ENCODE results near the gene CTH. TPM values are rescaled to one million over a fixed set of nuclear protein-coding genes. Genes with fewer than 3 reads are reported as not detected.
A peak's percentile ranks its signal among the peaks of the same experiment; 100 is the strongest.
"Not testable (repeated sequence)": the region's sequence is repeated elsewhere in the genome, so short reads cannot be mapped to it uniquely, and the experiment has no call there.

Gene CTH
- 15.5 and 15.9 TPM in 2 replicates for total RNA-seq (2022)
- Bru-seq, nascent RNA: percentile 75 among the genes with signal in this experiment
- BruChase-seq, experiment 1, labeled RNA remaining after a 6-hour chase: percentile 73 among the genes with signal in this experiment
- percentile 52 among the genes with signal in this experiment for BruChase-seq, experiment 2, labeled RNA remaining after a 2-hour chase
- long read RNA-seq, transcript CTH-202 (12 exons, 1,805 nt): major isoform, 15 of 19 reads
- long read RNA-seq, partial matches to known transcripts: 1 of 19 reads
- long read RNA-seq, other reads (novel, unspliced or antisense): 3 of 19 reads

DNA sequence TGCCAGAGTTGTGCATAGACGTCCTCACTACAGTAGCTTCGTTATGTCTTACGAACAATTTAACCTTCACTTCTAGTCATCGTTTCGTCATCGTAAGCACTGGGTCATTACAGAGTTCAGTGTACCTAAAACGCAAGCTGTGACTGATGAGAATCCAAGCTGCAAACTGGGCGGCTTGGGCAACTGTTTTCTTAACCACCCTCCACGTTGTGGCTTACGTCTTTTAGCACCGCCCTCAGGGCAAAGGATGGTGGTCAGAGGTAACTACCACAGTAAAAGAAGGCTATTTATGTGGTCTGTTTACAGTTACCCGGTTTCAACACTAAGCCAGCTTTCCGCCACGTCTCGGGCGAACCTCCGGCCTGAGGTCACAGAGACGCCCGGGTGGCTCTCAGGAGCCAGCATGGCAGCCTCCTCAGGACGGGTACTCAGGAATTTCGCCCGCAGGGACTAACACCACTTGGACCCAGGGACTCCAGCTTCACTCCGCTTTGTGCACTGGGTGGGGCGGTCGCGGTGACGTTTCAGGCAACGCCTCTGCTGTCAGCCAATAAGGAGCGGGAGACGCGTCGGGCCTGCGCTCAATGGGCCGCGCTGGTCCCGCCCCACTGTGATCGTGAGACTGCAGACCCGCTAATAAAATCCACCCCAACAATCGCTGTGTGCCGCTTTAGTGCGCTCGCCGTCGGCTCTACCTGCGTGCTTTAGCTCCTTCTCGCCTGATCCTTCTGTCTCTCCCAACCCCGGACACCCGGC, at the start of gene CTH:
Gene CTH (plus strand): TSS at position 665 of the 756 bp plus-strand sequence. CDS start 148 bp downstream, outside the sequence.
- Mint-ChIP-seq H3K27me3 (ENCODE audit: unreplicated experiment) (no peaks in the 10 kb centered on the region), H3K4me1 (ENCODE audit: low read depth, unreplicated experiment) (no peaks in the 10 kb centered on the region), H3K4me3 (ENCODE audit: low read depth, unreplicated experiment) (peak within 1 kb of the TSS; percentile 89), H3K9me3 (ENCODE audit: low read depth, unreplicated experiment) (no peaks in the 10 kb centered on the region), H3K27ac (ENCODE audit: unreplicated experiment) (peak within 1 kb of the TSS; percentile 97), H3K36me3 (ENCODE audit: insufficient read depth, unreplicated experiment) (peaks cover 50% of the 10 kb centered on the region)
- TF ChIP-seq, protein P1, sequence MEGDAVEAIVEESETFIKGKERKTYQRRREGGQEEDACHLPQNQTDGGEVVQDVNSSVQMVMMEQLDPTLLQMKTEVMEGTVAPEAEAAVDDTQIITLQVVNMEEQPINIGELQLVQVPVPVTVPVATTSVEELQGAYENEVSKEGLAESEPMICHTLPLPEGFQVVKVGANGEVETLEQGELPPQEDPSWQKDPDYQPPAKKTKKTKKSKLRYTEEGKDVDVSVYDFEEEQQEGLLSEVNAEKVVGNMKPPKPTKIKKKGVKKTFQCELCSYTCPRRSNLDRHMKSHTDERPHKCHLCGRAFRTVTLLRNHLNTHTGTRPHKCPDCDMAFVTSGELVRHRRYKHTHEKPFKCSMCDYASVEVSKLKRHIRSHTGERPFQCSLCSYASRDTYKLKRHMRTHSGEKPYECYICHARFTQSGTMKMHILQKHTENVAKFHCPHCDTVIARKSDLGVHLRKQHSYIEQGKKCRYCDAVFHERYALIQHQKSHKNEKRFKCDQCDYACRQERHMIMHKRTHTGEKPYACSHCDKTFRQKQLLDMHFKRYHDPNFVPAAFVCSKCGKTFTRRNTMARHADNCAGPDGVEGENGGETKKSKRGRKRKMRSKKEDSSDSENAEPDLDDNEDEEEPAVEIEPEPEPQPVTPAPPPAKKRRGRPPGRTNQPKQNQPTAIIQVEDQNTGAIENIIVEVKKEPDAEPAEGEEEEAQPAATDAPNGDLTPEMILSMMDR (IDR thresholded peaks at IDR 0.05; ENCODE audit: unreplicated experiment): no peak
- CTCF ChIA-PET: interaction anchor here (0.6 to 1.7 kb wide), 10 partner anchors 8 to 272 kb away, joined by 3 to 6 read pairs (median 4); partner anchors contain the start of genes ANKRD13C and SRSF11
- no TSS peak for BruUV-seq (replicated peaks)
- intact Hi-C loops (cut with micrococcal nuclease; ENCODE audit: unreplicated experiment): loop anchor here (2.0 to 5.0 kb wide), 3 partner anchors 56 to 188 kb away; partner anchors contain the start of genes ANKRD13C and SRSF11
- peak; percentile 97 for DNase-seq

DNA sequence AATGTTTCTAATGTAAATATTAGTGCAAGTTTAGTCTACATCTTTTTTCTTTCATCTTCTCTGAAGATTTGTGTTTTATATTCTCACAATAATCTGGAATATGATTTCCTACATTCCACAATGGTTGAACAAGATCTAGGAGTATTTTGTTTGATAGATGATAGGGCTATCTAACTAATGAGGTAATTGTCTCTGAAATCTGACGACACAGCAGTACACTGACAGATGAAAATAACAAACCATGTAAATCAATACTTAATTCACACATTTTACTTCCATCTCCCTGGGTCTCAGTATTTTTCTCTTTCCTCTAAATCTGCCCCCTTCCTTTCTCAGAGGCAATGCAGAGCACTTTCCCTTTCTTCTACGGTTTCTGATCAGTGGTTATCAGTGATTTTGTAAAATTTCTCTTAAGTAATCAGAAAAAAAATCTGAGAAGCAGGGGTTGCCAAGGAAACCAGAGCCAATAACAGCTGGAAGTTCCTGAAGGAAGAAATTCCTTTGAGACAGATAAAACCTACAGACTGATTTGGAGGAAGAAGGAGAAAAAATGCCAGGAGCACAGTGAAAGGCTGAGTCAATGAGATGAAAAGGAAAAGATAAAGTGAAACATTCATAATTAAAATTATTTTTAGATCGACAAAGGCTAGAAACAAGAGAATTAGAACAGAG, 49.2 kb upstream of the CTH start:
- BruUV-seq (replicated peaks): no TSS peak
- DNase-seq: no peak
- Mint-ChIP-seq H3K27ac (ENCODE audit: unreplicated experiment) (peak overlapping the region; percentile 15), H3K4me1 (ENCODE audit: low read depth, unreplicated experiment) (peaks cover 21% of the 10 kb centered on the region), H3K27me3 (ENCODE audit: unreplicated experiment) (no peaks in the 10 kb centered on the region), H3K36me3 (ENCODE audit: insufficient read depth, unreplicated experiment) (peaks cover 2% of the 10 kb centered on the region), H3K4me3 (ENCODE audit: low read depth, unreplicated experiment) (no peak overlapping the region), H3K9me3 (ENCODE audit: low read depth, unreplicated experiment) (no peaks in the 10 kb centered on the region)
- CTCF ChIA-PET: no interaction called here
- TF ChIP-seq, protein P1 (IDR thresholded peaks at IDR 0.05; ENCODE audit: unreplicated experiment): no peak
- intact Hi-C loops (cut with micrococcal nuclease; ENCODE audit: unreplicated experiment): no loop called here

DNA sequence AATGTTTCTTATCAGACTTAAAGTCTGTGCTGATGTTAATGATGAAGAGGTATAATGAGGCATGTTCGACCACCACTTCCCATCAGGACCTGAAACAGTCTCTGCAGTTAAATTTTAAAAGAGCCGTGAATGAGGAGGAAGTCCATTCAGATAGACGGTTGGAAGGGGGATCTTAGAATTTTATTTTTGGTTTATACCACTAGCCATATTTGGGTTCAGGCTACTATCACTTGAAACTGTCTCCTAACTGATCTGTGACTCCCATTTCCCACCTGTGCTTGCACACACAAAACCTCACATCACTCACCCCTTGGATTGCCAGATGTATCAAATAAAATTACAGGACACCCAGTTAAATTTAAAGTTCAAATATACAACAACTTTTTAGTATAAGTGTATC, 46.6 kb upstream of the CTH start:
- BruUV-seq (replicated peaks): no TSS peak
- intact Hi-C loops (cut with micrococcal nuclease; ENCODE audit: unreplicated experiment): no loop called here
- no peak for DNase-seq
- Mint-ChIP-seq H3K9me3 (ENCODE audit: low read depth, unreplicated experiment) (no peaks in the 10 kb centered on the region), H3K4me3 (ENCODE audit: low read depth, unreplicated experiment) (no peak overlapping the region), H3K4me1 (ENCODE audit: low read depth, unreplicated experiment) (peaks cover 25% of the 10 kb centered on the region), H3K36me3 (ENCODE audit: insufficient read depth, unreplicated experiment) (peaks cover 3% of the 10 kb centered on the region), H3K27ac (ENCODE audit: unreplicated experiment) (no peak overlapping the region), H3K27me3 (ENCODE audit: unreplicated experiment) (no peaks in the 10 kb centered on the region)
- CTCF ChIA-PET: no interaction called here
- TF ChIP-seq, protein P1 (IDR thresholded peaks at IDR 0.05; ENCODE audit: unreplicated experiment): no peak

DNA sequence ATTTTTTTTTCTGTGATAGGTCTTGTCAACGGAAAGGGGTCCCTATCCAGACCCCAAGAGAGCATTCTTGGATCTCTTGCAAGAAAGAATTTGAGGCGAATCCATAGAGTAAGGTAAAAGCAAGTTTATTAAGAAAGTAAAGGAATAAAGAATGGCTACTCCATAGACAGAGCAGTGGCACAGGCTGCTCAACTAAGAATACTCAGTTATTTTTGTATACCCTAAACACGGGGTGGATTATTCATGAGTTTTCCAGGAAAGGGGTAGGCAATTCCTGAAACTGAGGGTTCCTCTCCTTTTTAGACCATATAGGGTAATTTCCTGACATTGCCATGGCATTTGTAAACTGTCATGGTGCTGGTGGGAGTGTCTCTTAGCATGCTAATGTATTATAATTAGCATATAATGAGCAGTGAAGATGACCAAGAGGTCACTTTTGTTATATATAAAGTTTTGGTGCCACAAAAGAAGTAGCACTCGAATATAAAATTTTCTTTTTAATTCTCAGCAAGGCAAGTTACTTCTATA, 44.6 kb upstream of the CTH start:
- H3K36me3 Mint-ChIP-seq (ENCODE audit: insufficient read depth, unreplicated experiment); BruUV-seq (replicated peaks); H3K27ac Mint-ChIP-seq (ENCODE audit: unreplicated experiment); CTCF ChIA-PET; H3K9me3 Mint-ChIP-seq (ENCODE audit: low read depth, unreplicated experiment); H3K4me3 Mint-ChIP-seq (ENCODE audit: low read depth, unreplicated experiment); intact Hi-C loops (cut with micrococcal nuclease; ENCODE audit: unreplicated experiment); H3K27me3 Mint-ChIP-seq (ENCODE audit: unreplicated experiment); DNase-seq: not testable (repeated sequence)
- H3K4me1 Mint-ChIP-seq (ENCODE audit: low read depth, unreplicated experiment): peaks cover 17% of the 10 kb centered on the region

DNA sequence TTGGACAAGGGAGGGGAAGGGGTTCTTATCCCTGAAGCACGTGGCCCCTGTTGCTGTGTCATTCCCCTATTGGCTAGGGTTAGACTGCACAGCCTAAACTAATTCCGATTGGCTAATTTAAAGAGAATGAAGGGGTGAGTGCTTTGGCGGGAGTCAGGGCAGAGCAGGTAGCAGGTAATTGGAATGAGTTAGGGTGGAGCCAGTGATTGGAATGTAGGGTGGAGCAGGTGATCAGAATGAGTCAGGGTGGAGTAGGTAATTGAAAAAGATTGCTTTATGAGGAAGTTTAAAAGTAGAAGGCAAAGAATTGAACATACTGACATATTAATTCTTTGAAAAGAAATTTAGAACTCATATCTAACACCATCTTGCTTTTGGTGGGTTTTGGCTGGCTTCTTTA, 44.1 kb upstream of the CTH start:
- H3K36me3 Mint-ChIP-seq (ENCODE audit: insufficient read depth, unreplicated experiment); CTCF ChIA-PET; BruUV-seq (replicated peaks); H3K27me3 Mint-ChIP-seq (ENCODE audit: unreplicated experiment); H3K27ac Mint-ChIP-seq (ENCODE audit: unreplicated experiment); H3K9me3 Mint-ChIP-seq (ENCODE audit: low read depth, unreplicated experiment); intact Hi-C loops (cut with micrococcal nuclease; ENCODE audit: unreplicated experiment); H3K4me3 Mint-ChIP-seq (ENCODE audit: low read depth, unreplicated experiment): not testable (repeated sequence)
- peak; percentile 25 for DNase-seq
- peaks cover 14% of the 10 kb centered on the region for H3K4me1 Mint-ChIP-seq (ENCODE audit: low read depth, unreplicated experiment)

DNA sequence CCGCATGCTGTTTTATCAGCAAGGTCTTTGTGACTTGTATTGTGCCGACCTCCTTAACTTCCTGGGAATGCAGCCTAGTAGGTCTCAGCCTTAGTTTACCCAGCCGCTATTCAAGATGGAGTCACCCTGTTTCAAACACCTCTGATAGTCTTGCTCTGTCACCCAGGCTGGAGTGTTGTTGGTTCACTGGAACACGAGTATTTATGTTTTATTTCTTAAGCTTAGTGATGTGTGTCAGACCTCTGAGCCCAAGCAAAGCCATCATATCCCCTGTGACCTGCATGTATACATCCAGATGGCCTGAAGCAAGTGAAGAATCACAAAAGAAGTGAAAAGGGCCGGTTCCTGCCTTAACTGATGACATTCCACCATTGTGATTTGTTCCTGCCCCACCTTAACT, 43.7 kb upstream of the CTH start:
- H3K9me3 Mint-ChIP-seq (ENCODE audit: low read depth, unreplicated experiment); H3K27me3 Mint-ChIP-seq (ENCODE audit: unreplicated experiment); intact Hi-C loops (cut with micrococcal nuclease; ENCODE audit: unreplicated experiment); BruUV-seq (replicated peaks); H3K4me1 Mint-ChIP-seq (ENCODE audit: low read depth, unreplicated experiment); CTCF ChIA-PET; DNase-seq; H3K36me3 Mint-ChIP-seq (ENCODE audit: insufficient read depth, unreplicated experiment); H3K27ac Mint-ChIP-seq (ENCODE audit: unreplicated experiment); H3K4me3 Mint-ChIP-seq (ENCODE audit: low read depth, unreplicated experiment): not testable (repeated sequence)

DNA sequence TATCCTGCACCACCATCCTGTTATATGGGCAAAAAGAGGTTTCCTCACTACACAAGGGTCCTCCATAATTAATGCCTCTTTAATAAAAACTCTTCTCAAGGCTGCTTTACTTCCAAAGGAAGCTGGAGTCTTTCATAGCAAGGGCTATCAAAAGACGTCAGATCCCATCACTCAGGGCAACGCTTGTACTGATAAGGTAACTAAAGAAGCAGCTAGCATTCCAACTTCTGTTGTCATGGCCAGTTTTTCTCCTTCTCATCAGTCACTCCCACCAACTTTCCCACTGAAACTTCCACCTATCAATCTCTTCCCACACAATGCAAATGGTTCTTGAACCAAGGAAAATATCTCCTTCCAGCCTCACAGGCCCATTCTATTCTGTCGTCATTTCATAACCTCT, 39.5 kb upstream of the CTH start:
- CTCF ChIA-PET: interaction anchor here (0.6 kb wide), 1 partner anchor 684 kb away, joined by 7 read pairs; no protein-coding TSS in a partner anchor
- DNase-seq; H3K9me3 Mint-ChIP-seq (ENCODE audit: low read depth, unreplicated experiment); H3K36me3 Mint-ChIP-seq (ENCODE audit: insufficient read depth, unreplicated experiment); H3K4me3 Mint-ChIP-seq (ENCODE audit: low read depth, unreplicated experiment); intact Hi-C loops (cut with micrococcal nuclease; ENCODE audit: unreplicated experiment); H3K27me3 Mint-ChIP-seq (ENCODE audit: unreplicated experiment); BruUV-seq (replicated peaks); H3K27ac Mint-ChIP-seq (ENCODE audit: unreplicated experiment): not testable (repeated sequence)
- H3K4me1 Mint-ChIP-seq (ENCODE audit: low read depth, unreplicated experiment): peaks cover 16% of the 10 kb centered on the region

Measured in Calu3 (cell line).